ENCODE measurements around the gene AS3MT. TPM values are rescaled to one million over a fixed set of nuclear protein-coding genes. Genes with fewer than 3 reads are reported as not detected.
"Not testable (repeated sequence)": the region's sequence is repeated elsewhere in the genome, so short reads cannot be mapped to it uniquely, and the experiment has no call there.

The AS3MT gene
- total RNA-seq, 1 donor from 2014 or later = 22.4 TPM

GRCh38 chr10:102917314-102917961, 48.2 kb downstream of the AS3MT start:
- ATAC-seq (peak; percentile 79), DNase-seq (peak; percentile 89)
- intact Hi-C loops (cut with micrococcal nuclease) = loop anchor here (5.0 to 10.0 kb wide), 2 partner anchors 147 to 325 kb away; no protein-coding TSS in a partner anchor

GRCh38 chr10:102917962-102918816, 48.9 kb downstream of the AS3MT start, which contains the start of gene CNNM2:
CNNM2 (plus strand) TSS chr10:102918294; CDS start chr10:102918481, 187 bp downstream.
- DNase-seq (peak; percentile 100), ATAC-seq (peak; percentile 97)
- intact Hi-C loops (cut with micrococcal nuclease) = loop anchor here (5.0 to 10.0 kb wide), 2 partner anchors 147 to 324 kb away; no protein-coding TSS in a partner anchor

GRCh38 chr10:102918817-102919245, 49.6 kb downstream of the AS3MT start:
- DNase-seq (no peak), ATAC-seq (no peak)
- intact Hi-C loops (cut with micrococcal nuclease) = loop anchor here (5.0 to 10.0 kb wide), 2 partner anchors 146 to 323 kb away; no protein-coding TSS in a partner anchor

GRCh38 chr10:102919246-102919959, 50.1 kb downstream of the AS3MT start:
- intact Hi-C loops (cut with micrococcal nuclease) = loop anchor here (5.0 to 10.0 kb wide), 2 partner anchors 145 to 323 kb away; no protein-coding TSS in a partner anchor
- no peak for ATAC-seq
- DNase-seq = peak; percentile 36

- ATAC-seq (no peak), DNase-seq (no peak)
- intact Hi-C loops (cut with micrococcal nuclease) = loop anchor here (5.0 to 10.0 kb wide), 3 partner anchors 125 to 322 kb away; no protein-coding TSS in a partner anchor
Measured at GRCh38 chr10:102919992-102920739, 50.9 kb downstream of the AS3MT start.

DNA sequence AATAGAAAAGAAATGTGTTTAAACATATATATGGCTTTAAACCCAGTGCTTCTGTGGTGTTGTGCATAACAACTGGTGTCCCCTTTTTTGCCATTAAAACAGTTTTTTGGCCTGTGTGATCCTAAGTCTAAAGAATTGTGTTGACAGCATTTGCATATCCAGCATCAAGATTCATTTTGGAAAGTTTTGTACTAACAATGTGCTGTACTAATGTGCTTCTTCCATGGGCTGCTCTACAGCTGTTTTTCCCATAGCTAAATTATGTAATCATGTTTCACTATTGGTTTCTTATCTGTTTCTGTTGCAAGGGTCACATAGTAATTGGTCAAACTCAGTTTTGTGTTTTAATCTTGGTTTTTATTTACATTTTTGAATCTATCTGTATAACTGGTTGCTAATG, 54.3 kb downstream of the AS3MT start:
- intact Hi-C loops (cut with micrococcal nuclease) = loop anchor here (10.0 kb wide), 1 partner anchor 121 kb away; no protein-coding TSS in a partner anchor
- DNase-seq (no peak), ATAC-seq (no peak)

DNA sequence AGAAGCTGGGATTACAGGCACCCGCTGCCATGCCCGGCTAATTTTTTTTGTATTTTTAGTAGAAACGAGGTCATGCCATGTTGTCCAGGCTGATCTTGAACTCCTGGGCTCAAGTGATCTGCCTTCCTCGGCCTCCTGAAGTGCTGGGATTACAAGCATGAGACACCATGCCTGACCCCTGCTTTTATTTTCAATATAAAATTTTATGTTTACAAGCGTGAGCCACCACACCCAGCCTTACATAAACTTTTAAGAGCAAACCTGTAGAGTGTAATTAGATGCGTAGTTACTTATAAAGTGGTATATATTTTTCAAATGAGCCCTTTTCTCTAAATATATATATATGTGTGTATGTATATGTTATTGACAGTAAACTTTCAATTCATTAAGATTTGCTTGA, 57.6 kb downstream of the AS3MT start:
- ATAC-seq = no peak
- no peak for DNase-seq
- intact Hi-C loops (cut with micrococcal nuclease) = loop anchor here (10.0 kb wide), 1 partner anchor 118 kb away; no protein-coding TSS in a partner anchor

DNA sequence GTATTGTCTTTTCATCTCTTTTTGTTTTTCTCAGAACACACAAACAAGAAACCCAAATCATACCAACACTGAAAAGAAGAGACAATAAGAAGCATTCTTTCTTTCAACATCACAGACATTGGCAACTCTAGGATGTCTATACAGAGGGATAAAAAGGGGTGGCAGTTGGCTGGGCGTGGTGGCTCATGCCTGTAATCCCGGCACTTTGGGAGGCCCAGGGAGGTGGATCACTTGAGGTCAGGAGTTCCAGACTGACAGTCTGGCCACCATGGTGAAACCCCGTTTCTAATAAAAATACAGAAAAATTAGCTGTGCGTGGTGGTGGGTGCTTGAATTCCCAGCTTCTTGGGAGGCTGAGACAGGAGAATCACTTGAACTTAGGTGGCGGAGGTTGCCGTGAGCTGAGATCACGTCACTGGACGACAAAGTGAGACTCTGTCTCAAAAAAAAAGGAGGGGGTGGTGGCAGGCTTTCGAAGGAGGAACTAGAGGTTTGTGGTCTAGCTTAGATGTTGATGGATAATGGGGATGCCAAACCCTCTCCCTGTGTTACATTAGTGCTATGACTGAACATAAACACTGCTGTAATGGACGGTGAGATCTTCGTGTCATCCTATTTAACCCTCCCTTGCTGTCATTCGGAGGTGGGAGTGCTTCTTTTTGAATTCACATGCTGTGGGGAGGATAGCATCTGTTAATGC, 58.2 kb downstream of the AS3MT start:
- no peak for ATAC-seq
- intact Hi-C loops (cut with micrococcal nuclease) = loop anchor here (10.0 kb wide), 1 partner anchor 117 kb away; no protein-coding TSS in a partner anchor
- DNase-seq = no peak

- not testable (repeated sequence) for ATAC-seq, DNase-seq
- intact Hi-C loops (cut with micrococcal nuclease) = loop anchor here (10.0 kb wide), 1 partner anchor 116 kb away; no protein-coding TSS in a partner anchor
Measured at GRCh38 chr10:102928442-102928841, 59.2 kb downstream of the AS3MT start.

DNA sequence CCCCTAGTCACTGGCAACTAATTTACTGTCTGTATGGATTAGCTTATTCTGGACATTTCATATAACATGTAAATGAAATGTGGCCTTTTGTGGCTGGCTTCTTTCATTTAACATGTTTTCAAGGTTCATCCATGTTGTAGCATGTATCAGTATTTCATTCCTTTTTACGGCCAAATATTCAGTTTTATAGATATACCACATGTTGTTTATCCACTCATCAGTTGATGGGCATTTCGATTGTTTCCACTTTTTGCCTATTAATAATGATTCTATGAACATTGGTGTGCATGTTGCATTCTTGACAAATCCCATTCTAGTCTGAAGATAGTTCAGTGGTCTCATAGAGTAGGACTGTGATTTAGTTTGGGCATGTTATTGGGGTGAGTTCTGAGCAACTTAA, 61.5 kb downstream of the AS3MT start:
- ATAC-seq = no peak
- intact Hi-C loops (cut with micrococcal nuclease) = no loop called here
- no peak for DNase-seq

DNA sequence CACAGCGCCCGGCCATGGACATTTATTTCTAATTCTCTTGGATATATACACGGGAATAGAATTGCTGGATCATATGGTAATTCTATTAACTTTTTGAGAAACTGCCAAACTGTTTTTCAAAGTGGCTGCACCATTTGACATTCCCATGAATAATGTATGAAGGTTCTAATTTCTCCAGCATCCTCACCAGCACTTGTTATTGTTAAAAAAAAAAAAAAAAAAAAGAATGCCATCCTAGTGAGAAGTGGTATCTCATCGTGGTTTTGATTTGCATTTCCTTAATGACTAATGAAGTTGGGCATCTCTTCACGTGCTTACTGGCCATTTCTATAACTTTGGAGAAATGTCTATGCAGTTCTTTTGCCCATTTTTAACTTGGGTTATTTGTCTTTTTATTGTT, 62.4 kb downstream of the AS3MT start:
- intact Hi-C loops (cut with micrococcal nuclease) = no loop called here
- ATAC-seq = no peak
- no peak for DNase-seq

GRCh38 chr10:102935505-102935904, 66.2 kb downstream of the AS3MT start:
- no peak for ATAC-seq
- intact Hi-C loops (cut with micrococcal nuclease) = no loop called here
- DNase-seq = no peak

GRCh38 chr10:102935939-102936605, 66.8 kb downstream of the AS3MT start:
- intact Hi-C loops (cut with micrococcal nuclease) = no loop called here
- no peak for DNase-seq
- ATAC-seq = no peak

GRCh38 chr10:102941401-102941800, 72.1 kb downstream of the AS3MT start:
- no peak for DNase-seq
- intact Hi-C loops (cut with micrococcal nuclease) = no loop called here
- no peak for ATAC-seq

- ATAC-seq = no peak
- intact Hi-C loops (cut with micrococcal nuclease) = no loop called here
- DNase-seq = no peak
Measured at GRCh38 chr10:102945449-102945848, 76.2 kb downstream of the AS3MT start.

DNA sequence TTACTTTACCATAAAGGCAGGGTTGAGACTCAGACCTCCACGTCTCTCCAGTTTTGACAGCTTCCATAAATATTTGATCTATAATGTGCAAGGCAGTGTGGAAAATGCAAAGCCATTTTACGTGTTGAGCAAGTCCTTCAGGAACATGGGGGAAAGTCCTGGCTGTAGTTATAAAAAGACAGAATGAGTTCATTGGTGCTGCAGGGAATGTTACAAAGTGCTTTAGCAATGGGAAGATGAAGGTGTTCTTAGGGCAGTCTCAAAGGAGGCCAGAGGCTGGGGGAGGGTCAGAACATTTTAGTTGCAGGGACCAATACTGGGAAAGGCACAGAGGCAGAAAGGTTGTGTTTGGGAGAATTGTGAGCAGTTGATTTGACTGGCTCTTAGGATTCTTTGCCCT, 76.7 kb downstream of the AS3MT start:
- intact Hi-C loops (cut with micrococcal nuclease) = no loop called here
- DNase-seq = no peak
- peak; percentile 33 for ATAC-seq

DNA sequence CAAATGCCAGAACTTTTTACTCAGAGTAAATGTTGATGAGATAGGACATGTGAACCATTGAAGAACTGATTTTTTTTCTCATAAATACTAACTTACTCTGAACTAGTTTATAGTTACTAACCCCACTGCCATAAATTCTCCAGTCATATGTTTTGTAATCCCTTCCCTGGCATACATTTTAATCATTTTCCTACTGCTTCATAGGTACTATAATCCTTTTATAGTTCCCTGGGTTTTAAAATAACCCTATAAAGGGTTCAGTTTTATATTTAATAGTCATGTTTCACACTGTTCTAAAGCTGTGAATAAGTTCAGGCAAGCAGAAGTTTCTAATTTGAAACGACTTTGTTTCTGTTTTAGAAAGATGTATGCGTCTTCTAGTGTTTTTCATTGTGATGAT, 77.7 kb downstream of the AS3MT start:
- ATAC-seq (no peak), DNase-seq (no peak)
- intact Hi-C loops (cut with micrococcal nuclease) = no loop called here
